ENCODE data around the gene CDCP1.
A peak's percentile ranks its signal among the peaks of the same experiment; 100 is the strongest.
"Not testable (repeated sequence)": the region's sequence is repeated elsewhere in the genome, so short reads cannot be mapped to it uniquely, and the experiment has no call there.

CDCP1 gene

GRCh38 chr3:45170096-45170495 lies 23.9 kb upstream of the CDCP1 start:
- DNase-seq (ENCODE audit: low spot score) (peak; percentile 20), FAIRE-seq (no peak)

GRCh38 chr3:45169125-45169904 lies 23.1 kb upstream of the CDCP1 start:
- DNase-seq (ENCODE audit: low spot score) (no peak), FAIRE-seq (no peak)

GRCh38 chr3:45168451-45168850 lies 22.3 kb upstream of the CDCP1 start:
- DNase-seq (ENCODE audit: low spot score) (no peak), FAIRE-seq (no peak)

- DNase-seq (ENCODE audit: low spot score): peak; percentile 96
- peak; percentile 92 for FAIRE-seq
Observed at GRCh38 chr3:45167011-45167911, 21.1 kb upstream of the CDCP1 start.

- DNase-seq (ENCODE audit: low spot score): no peak
- no peak for FAIRE-seq
Observed at GRCh38 chr3:45166321-45166879, 20.2 kb upstream of the CDCP1 start.

- no peak for DNase-seq (ENCODE audit: low spot score)
- FAIRE-seq: no peak
Observed at GRCh38 chr3:45165497-45166283, 19.5 kb upstream of the CDCP1 start.

DNA sequence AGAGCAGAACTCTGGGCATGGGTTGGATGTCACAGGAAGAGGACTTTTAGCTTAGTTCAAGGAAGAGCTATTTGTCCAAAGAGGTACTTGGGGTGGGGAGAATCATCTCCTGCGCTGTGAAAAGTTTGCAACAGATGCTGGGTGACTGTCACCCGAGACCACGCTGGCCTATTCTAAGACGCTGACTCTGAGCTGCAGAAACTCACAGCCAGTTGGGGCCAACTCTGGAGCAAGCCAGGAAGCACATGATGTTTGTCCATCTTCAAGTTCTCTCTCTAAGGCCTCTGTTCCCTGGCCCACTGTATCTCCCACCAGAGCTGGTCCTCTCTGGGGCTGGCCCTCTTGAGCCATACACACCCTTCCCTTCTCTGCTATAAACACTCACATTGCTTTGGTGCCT lies 17.9 kb upstream of the CDCP1 start:
- DNase-seq (ENCODE audit: low spot score) (no peak), FAIRE-seq (no peak)

GRCh38 chr3:45163481-45163880 lies 17.3 kb upstream of the CDCP1 start:
- no peak for DNase-seq (ENCODE audit: low spot score)
- no peak for FAIRE-seq

DNA sequence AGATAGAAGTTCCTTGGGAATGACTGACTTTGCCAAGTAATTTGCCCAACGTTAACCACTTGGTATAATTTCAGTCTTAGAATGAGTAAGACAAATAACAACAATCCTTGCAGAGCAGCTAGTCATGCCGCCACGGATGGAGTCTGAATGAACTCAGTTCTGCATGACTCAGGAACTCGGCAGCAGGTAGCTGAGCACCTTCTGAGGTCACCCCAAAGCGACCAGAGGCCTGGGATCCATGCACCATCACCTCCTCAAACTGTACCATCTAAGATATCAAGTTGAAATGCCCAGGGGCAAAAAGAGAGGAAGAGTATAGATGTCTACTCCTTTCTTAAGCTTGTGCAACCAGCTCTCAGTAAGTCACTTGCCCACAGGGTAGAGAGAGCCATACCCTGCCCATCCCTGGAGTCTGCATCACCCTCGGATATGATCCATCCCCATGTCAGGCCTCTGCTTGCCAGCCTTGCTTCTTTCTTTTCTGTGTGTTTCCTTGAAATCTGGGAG lies 8.5 kb upstream of the CDCP1 start:
- peak; percentile 80 for DNase-seq (ENCODE audit: low spot score)
- peak; percentile 39 for FAIRE-seq

DNA sequence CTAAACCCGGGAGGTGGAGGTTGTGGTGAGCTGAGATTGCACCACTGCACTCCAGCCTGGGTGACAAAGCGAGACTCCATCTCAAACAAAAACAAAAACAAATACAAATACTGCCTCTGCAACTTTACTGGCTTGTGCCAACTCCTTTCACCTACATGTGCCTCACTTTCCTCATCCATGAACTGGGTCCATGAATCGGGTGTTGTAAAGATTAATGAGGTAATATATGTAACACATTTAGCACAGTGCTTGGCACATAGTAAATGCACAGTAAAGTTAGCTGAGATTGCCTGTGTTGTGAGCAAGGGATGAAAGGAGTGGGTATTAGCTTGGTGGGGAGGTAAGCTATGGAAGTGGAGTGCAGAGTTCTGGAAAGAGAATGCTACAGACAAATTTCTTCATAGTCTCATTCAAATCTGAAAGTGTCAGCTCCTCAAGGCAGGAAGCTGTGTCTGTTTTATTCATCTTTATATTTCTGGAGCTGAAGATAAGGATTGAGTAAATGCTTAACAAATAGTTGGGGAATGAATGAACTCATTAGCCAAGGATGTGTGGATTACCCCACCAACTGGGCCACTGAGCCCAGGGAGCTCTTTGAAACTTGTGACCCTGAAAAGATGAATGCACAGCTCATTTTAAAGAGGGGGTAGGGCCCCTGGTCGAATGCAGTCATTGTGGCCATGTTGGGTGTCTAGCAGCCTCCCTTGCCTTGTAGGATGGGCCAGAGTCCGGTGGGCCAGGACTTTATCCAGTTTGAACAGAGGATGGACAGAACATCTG lies 7.7 kb upstream of the CDCP1 start:
- FAIRE-seq: peak; percentile 81
- DNase-seq (ENCODE audit: low spot score): peak; percentile 85

- no peak for FAIRE-seq
- no peak for DNase-seq (ENCODE audit: low spot score)
Observed at GRCh38 chr3:45152307-45152706, 6.1 kb upstream of the CDCP1 start.

DNA sequence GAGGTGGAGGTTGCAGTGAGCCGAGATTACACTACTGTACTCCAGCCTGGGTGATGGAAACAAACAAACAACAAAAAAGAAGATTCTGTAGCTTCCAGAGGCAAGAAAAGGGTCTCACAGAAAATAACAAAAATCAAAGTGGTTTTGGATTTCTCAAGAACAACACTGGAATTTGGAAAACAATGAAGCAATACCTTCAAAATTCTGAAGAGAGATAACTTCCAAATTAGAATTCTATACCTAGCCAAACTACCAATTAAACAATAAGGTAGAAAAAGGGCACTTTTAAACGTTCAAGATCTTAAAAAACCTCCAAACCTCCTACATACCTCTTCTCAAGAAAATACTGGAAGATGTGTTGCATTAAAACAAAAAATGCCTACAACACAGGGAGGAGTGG lies 4.9 kb upstream of the CDCP1 start:
- DNase-seq (ENCODE audit: low spot score) (no peak), FAIRE-seq (no peak)

DNA sequence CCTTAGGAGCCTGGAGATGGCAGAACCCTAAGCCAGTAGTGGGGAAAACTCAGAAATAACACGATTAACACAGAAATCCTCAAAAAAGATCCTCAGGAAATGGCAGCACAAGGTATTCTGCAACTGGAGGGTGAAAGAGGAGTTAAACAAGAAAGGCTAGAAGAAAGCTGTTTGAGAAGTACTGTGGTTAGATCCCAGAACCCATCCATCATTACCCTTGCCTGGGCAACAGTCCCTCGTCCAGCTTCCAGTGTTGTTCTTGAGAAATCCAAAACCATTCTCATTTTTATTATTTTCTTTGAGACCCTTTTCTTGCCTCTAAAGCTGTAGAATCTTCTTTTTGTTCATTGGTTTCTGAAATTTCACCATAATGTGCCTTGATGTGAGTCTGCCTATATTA lies 2.7 kb upstream of the CDCP1 start:
- DNase-seq (ENCODE audit: low spot score) (no peak), FAIRE-seq (no peak)

- DNase-seq (ENCODE audit: low spot score) (no peak), FAIRE-seq (no peak)
Observed at GRCh38 chr3:45145223-45145622, 955 bp downstream of the CDCP1 start.

GRCh38 chr3:45143673-45144671 lies 2.2 kb downstream of the CDCP1 start:
- peak; percentile 56 for DNase-seq (ENCODE audit: low spot score)
- FAIRE-seq: no peak

- not testable (repeated sequence) for DNase-seq (ENCODE audit: low spot score); FAIRE-seq
Observed at GRCh38 chr3:45140770-45141155, 5.4 kb downstream of the CDCP1 start.

- FAIRE-seq (peak; percentile 14), DNase-seq (ENCODE audit: low spot score) (peak; percentile 73)
Observed at GRCh38 chr3:45140141-45140769, 5.9 kb downstream of the CDCP1 start.

GRCh38 chr3:45139372-45140140 lies 6.6 kb downstream of the CDCP1 start:
- DNase-seq (ENCODE audit: low spot score): no peak
- FAIRE-seq: no peak

All from RCC 7860 (cell line).